K562 (cell line): Measurements from ENCODE around the gene RAPGEF5. TPM values are rescaled to one million over a fixed set of nuclear protein-coding genes. Genes with fewer than 3 reads are reported as not detected.

ENCODE experiments used
- ARHGAP35 ChIP-seq: fragments of 450-650 bp; IDR thresholded peaks from 2 replicates; pipeline ENCODE4 v1.6.1; 2018; ENCODE audit not compliant: partially characterized antibody
- BHLHE40 ChIP-seq: IDR thresholded peaks from 2 replicates; pipeline ENCODE4 v1.6.1; 2011; ENCODE audit warnings: low read length, improper control_type of control experiment
- ELF2 ChIP-seq: fragments of 250-450 bp; sonication (Bioruptor Pico); IDR thresholded peaks from 2 replicates; pipeline ENCODE4 v1.5.0; 2021; ENCODE audit warnings: mild to moderate bottlenecking
- EP400 ChIP-seq: fragments of 450-650 bp; IDR thresholded peaks from 2 replicates; pipeline ENCODE4 v1.6.1; 2017; ENCODE audit warnings: antibody characterized with exemption, mild to moderate bottlenecking, moderate library complexity
- GABPB1 ChIP-seq: sonication (generic); formaldehyde crosslinking; IDR thresholded peaks from 2 replicates; pipeline ENCODE4 v1.8.0; 2022; ENCODE audit warnings: mild to moderate bottlenecking, missing genetic modification reagents
- GTF3C2 ChIP-seq: IDR thresholded peaks from 3 replicates; pipeline ENCODE4 v1.6.1; 2011; ENCODE audit warnings: borderline replicate concordance, mild to moderate bottlenecking, moderate library complexity; ENCODE audit not compliant: insufficient read length; ENCODE audit errors: extremely low read depth
- HLTF ChIP-seq: fragments of 450-650 bp; IDR thresholded peaks from 2 replicates; pipeline ENCODE4 v1.6.1; 2016
- IFI16 ChIP-seq: fragments of 250-450 bp; sonication (Bioruptor Pico); IDR thresholded peaks from 2 replicates; pipeline ENCODE4 v2.1.2; 2022; ENCODE audit warnings: mild to moderate bottlenecking, inconsistent platforms
- KLF10 ChIP-seq: fragments of 250-450 bp; sonication (Bioruptor Pico); IDR thresholded peaks from 2 replicates; pipeline ENCODE4 v1.6.1; 2021; ENCODE audit warnings: matching md5 sums
- MIER1 ChIP-seq: fragments of 450-650 bp; IDR thresholded peaks from 2 replicates; pipeline ENCODE4 v1.6.1; 2016; ENCODE audit warnings: antibody characterized with exemption, mild to moderate bottlenecking, low read depth
- NFIX ChIP-seq: fragments of 250-450 bp; sonication (Bioruptor Pico); IDR thresholded peaks from 2 replicates; pipeline ENCODE4 v1.4.0; 2020; ENCODE audit warnings: low read depth, mild to moderate bottlenecking, moderate library complexity
- POU5F1 ChIP-seq: fragments of 150-350 bp; IDR thresholded peaks from 2 replicates; pipeline ENCODE4 v1.6.1; 2014; ENCODE audit warnings: borderline replicate concordance, low read length, low read depth, mild to moderate bottlenecking; ENCODE audit not compliant: partially characterized antibody
- PTRF ChIP-seq: fragments of 450-650 bp; IDR thresholded peaks from 2 replicates; pipeline ENCODE4 v1.6.1; 2016; ENCODE audit warnings: mild to moderate bottlenecking, missing genetic modification characterization, missing compliant biosample characterization
- PTTG1 ChIP-seq: fragments of 450-650 bp; IDR thresholded peaks from 2 replicates; pipeline ENCODE4 v1.6.1; 2016; ENCODE audit warnings: low read depth, mild to moderate bottlenecking, missing genetic modification characterization, missing compliant biosample characterization
- RNF219 ChIP-seq: fragments of 250-450 bp; sonication (Bioruptor Pico); IDR thresholded peaks from 2 replicates; pipeline ENCODE4 v1.5.0; 2022; ENCODE audit warnings: mild to moderate bottlenecking
- SMC3 ChIP-seq: conservative IDR thresholded peaks from 2 replicates; pipeline ENCODE4 v1.6.1; 2011; ENCODE audit warnings: low read depth, low read length, improper control_type of control experiment; ENCODE audit not compliant: insufficient read depth
- ZBTB8A ChIP-seq: fragments of 450-650 bp; IDR thresholded peaks from 2 replicates; pipeline ENCODE4 v1.6.1; 2018; ENCODE audit warnings: mild to moderate bottlenecking, moderate library complexity; ENCODE audit not compliant: partially characterized antibody
- ZNF133 ChIP-seq: fragments of 250-450 bp; sonication (Bioruptor Pico); IDR thresholded peaks from 2 replicates; pipeline ENCODE4 v1.4.0; 2020; ENCODE audit warnings: mild to moderate bottlenecking
- ZNF140 ChIP-seq: fragments of 250-450 bp; sonication (Bioruptor Pico); IDR thresholded peaks from 2 replicates; pipeline ENCODE4 v1.8.0; 2021; ENCODE audit warnings: moderate library complexity, mild to moderate bottlenecking, inconsistent platforms
- ZNF212 ChIP-seq: fragments of 450-650 bp; formaldehyde crosslinking; IDR thresholded peaks from 2 replicates; pipeline ENCODE4 v1.4.0; 2020; ENCODE audit warnings: mild to moderate bottlenecking
- ZNF280A ChIP-seq: fragments of 450-650 bp; IDR thresholded peaks from 2 replicates; pipeline ENCODE4 v1.6.1; 2018; ENCODE audit warnings: mild to moderate bottlenecking, low read depth; ENCODE audit not compliant: partially characterized antibody
- polyA plus RNA-seq, 8 experiments: library from polyadenylated mRNA; depleted of rRNA in 4 of 8; stranded (reverse) in 5 of 8; unstranded in 3 of 8; fragments of >200 nt; fragmentation: Nextera tagmentation in 2 of 8; fragmentation: Illumina TruSeq in 1 of 8; extraction: Ambion mirVana in 2 of 8; extraction: Trizol in 1 of 8; gene quantifications; 2 replicates each; pipeline versions ENCODE4 v1.2.1 to v1.2.3, GENCODE V29; 2011 to 2014; ENCODE audit warnings: inconsistent platforms in 1 of 8, missing spikeins in 1 of 8
- total RNA-seq, 7 experiments: library from RNA; depleted of rRNA in 6 of 7; stranded (reverse); fragments of >200 nt in 6 of 7; fragmentation: Illumina TruSeq in 2 of 7; extraction: Trizol in 2 of 7; gene quantifications; 2 replicates each; pipeline versions ENCODE4 v1.2.1 to v1.2.3, GENCODE V29; 2011 to 2021; ENCODE audit warnings: low replicate concordance in 1 of 7

Gene RAPGEF5
- total and polyA plus RNA-seq, 9 of the 15 experiments (the other 6 are each of a cell fraction or from before 2014, with no cell fraction given): 0.39 to 2.0 (median 1.1) TPM

GRCh38 chr7:22350466-22351328, 6.3 kb downstream of the RAPGEF5 start (continued):
- TF ChIP-seq ZNF280A: no peak
- TF ChIP-seq NFIX (CRISPR knock-in tag): no peak
- TF ChIP-seq PTRF (tag): no peak
- no peak for TF ChIP-seq KLF10 (CRISPR knock-in tag)
- no peak for TF ChIP-seq IFI16 (CRISPR knock-in tag)
- TF ChIP-seq SMC3: no peak
- 0 out of 2 replicates have a peak, but pooled peaks have one; percentile 27 for TF ChIP-seq ELF2 (CRISPR knock-in tag)
- peak; percentile 52; the same call in 1 of the 2 replicates for TF ChIP-seq GABPB1 (CRISPR knock-in tag)
- no peak for TF ChIP-seq RNF219
- TF ChIP-seq ARHGAP35: no peak
- TF ChIP-seq ZBTB8A: no peak
- no peak for TF ChIP-seq PTTG1 (tag)
- no peak for TF ChIP-seq ZNF212 (CRISPR knock-in tag)
- TF ChIP-seq ZNF140 (CRISPR knock-in tag): no peak
- TF ChIP-seq MIER1: no peak
- no peak for TF ChIP-seq POU5F1
- no peak for TF ChIP-seq HLTF
- TF ChIP-seq EP400: peak; percentile 66
- no peak for TF ChIP-seq ZNF133 (CRISPR knock-in tag)
- peak; percentile 83 for TF ChIP-seq BHLHE40
- TF ChIP-seq GTF3C2: no peak
